Subcutaneous abdominal adipose tissue (tissue), 5 donors: ENCODE measurements around the gene KCNG3.
"Not testable (repeated sequence)": the region's sequence is repeated elsewhere in the genome, so short reads cannot be mapped to it uniquely, and the experiment has no call there.

ENCODE experiments used
- H3K27ac ChIP-seq: one replicate; pipeline ENCODE4 v1.7.0; 2013; ENCODE audit warnings: low read depth, mild to moderate bottlenecking, inconsistent platforms, low read length, moderate library complexity
- H3K27me3 ChIP-seq, 5 donors: one replicate each; pipeline ENCODE4 v1.7.0; 2013; ENCODE audit warnings: low read length in 5 of 5, inconsistent platforms in 1 of 5; ENCODE audit not compliant: control insufficient read depth in 5 of 5, insufficient read depth in 4 of 5
- H3K36me3 ChIP-seq, 5 donors: one replicate each; pipeline ENCODE4 v1.7.0; 2013; ENCODE audit warnings: low read length in 5 of 5; ENCODE audit not compliant: control insufficient read depth in 5 of 5, insufficient read depth in 5 of 5
- H3K4me1 ChIP-seq, 5 donors: one replicate each; pipeline ENCODE4 v1.7.0; 2013; ENCODE audit warnings: low read length in 5 of 5, mild to moderate bottlenecking in 3 of 5, moderate library complexity in 1 of 5; ENCODE audit not compliant: control insufficient read depth in 5 of 5, insufficient read depth in 5 of 5
- H3K4me3 ChIP-seq, 5 donors: one replicate each; pipeline ENCODE4 v1.7.0; 2013; ENCODE audit warnings: low read length in 5 of 5, low read depth in 1 of 5
- H3K9ac ChIP-seq, 5 donors: one replicate each; pipeline ENCODE4 v1.7.0; 2013; ENCODE audit warnings: low read length in 5 of 5, mild to moderate bottlenecking in 4 of 5, moderate library complexity in 3 of 5
- H3K9me3 ChIP-seq, 5 donors: one replicate each; pipeline ENCODE4 v1.7.0; 2013; ENCODE audit warnings: low read length in 5 of 5; ENCODE audit not compliant: control insufficient read depth in 5 of 5
- donor health status: healthy.
- donor health status: healthy.
- donor health status: healthy.
- donor health status: healthy.
- donor health status: healthy.

KCNG3 gene

DNA sequence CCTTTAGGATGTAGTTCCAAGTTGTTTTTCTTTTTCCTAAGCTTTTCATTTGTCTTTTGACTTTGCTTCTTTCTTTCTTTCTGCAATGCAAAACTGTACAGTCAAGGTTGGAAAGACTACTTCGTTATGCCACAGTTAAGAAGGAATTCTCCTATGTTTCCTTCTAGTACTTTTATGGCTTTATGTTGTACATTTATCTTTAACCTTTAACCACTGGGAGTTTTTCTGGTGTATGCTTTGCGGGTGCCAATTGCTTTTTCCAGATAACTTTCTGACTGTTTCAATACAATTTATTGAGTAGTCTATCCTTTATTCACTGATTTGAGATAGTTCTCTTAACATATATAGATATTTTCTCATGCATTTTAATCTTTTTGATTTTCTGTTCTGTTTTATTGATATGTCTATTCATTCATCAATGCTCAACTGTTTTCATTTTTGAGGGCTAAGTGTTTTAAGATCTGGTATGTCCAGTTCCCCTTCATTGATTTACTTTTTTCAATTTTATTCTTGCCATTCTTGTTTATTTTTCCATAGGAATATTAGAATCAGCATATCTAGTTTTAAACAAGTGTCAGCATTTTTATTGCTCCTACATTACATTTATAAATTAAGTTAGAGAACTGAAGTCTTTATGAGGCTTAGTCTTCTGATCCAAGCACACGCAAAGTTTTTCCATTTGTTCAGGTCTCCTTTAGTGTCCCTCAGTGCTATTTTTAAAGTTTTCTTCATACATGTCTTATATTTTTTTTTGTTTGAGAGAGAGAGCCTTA, 82.9 kb downstream of the KCNG3 start:
- no peak overlapping the region for H3K27ac ChIP-seq

DNA sequence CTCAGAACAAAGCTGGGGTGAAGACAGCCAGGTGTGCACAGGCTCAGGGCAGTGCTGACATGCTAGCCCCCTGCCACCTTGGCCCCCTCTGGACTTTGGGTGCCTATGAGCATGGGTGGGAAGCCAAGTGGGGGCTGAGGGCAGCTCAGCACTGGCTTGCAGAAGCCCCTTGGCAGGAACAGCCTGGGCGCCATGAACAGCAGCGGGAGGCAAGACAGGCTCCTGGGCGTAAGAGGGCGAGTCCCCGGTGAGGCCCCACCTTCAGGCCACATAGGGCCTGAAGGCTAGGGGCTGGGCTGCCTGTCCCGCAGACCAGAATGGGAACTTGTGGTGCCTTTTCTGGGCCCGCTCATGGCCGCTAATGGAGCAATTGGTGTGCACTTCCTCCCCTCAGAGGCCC, 85.8 kb downstream of the KCNG3 start:
- no peaks in the 10 kb centered on the region for H3K4me1 ChIP-seq
- no peak overlapping the region for H3K9ac ChIP-seq
- H3K36me3 ChIP-seq, result no peaks in the 10 kb centered on the region
- H3K27me3 ChIP-seq, result no peaks in the 10 kb centered on the region
- no peaks in the 10 kb centered on the region for H3K9me3 ChIP-seq
- H3K4me3 ChIP-seq, result no peak overlapping the region
- H3K27ac ChIP-seq, result no peak overlapping the region

More for the DNA sequence above, 82.9 kb downstream of the KCNG3 start:
- H3K36me3 ChIP-seq, result no peaks in the 10 kb centered on the region
- H3K9me3 ChIP-seq, result peaks cover 0 to 20% (median 12%) of the 10 kb centered on the region in 5 donors
- H3K9ac ChIP-seq, result no peak overlapping the region
- no peaks in the 10 kb centered on the region for H3K4me1 ChIP-seq
- H3K27me3 ChIP-seq, result no peaks in the 10 kb centered on the region
- H3K4me3 ChIP-seq, result no peak overlapping the region

DNA sequence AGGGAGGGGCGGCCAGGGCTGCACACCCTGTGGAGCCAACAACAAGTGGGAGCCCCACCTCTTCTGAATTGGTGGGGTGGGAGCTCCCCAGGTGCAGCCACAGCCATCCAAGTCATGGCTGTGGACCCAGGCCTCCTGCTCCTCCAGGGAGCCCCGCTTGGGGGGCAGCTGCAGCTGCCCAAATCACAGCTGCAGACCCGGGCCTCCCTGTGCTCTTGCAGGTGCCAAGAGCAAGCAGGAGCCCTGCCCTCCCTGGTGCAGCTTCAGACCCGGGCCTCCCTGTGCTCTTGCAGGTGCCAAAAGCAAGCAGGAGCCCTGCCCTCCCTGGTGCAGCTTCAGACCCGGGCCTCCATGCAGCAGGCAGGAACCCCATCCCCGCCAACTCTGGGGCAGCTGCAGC, 86.3 kb downstream of the KCNG3 start:
- Histone ChIP-seq H3K9ac (no peak overlapping the region), H3K9me3 (no peaks in the 10 kb centered on the region), H3K36me3 (no peaks in the 10 kb centered on the region), H3K27ac (no peak overlapping the region), H3K4me1 (no peaks in the 10 kb centered on the region), H3K27me3 (no peaks in the 10 kb centered on the region), H3K4me3 (no peak overlapping the region)

DNA sequence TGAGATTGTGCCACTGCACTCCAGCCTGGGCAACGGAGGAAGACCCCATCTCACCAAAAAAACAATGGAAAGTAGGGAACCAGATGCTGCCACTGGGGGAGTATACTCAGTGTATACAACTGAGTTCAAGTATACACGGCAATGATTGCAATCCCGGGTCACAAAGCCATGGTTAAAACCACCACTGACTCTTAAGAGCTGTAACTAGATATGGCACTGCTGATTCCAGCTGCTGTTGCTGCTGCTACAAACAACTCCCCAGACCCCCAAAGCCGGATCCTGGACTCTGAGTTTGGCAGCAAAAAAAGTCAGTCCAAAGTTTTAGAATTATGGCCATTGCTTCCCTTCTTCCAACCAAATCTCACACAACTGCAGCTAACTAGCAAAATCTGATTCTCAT, 89.1 kb downstream of the KCNG3 start:
- peaks cover 0 to 2% (median 0%) of the 10 kb centered on the region in 5 donors for H3K9me3 ChIP-seq
- no peaks in the 10 kb centered on the region for H3K36me3 ChIP-seq
- H3K9ac ChIP-seq, result no peak overlapping the region
- no peak overlapping the region for H3K27ac ChIP-seq
- H3K27me3 ChIP-seq, result no peaks in the 10 kb centered on the region
- H3K4me1 ChIP-seq, result no peaks in the 10 kb centered on the region
- H3K4me3 ChIP-seq, result no peak overlapping the region

DNA sequence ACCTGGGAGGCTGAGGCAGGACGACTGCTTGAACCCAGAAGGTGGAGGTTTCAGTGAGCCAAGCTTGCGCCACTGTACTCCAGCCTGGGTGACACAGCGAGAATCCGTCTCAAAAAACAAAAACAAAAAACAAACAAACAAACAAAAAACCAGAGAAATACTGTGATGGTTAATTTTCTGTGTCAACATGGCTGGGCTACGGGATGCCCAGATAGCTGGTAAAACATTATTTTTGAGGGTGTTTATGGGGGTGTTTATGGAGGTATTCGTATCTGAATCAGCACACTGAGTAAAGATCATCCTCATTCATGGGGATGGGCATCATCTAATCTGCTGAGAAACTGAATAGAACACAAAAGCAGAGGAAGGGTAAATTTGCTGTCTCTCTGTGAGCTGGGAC, 92.0 kb downstream of the KCNG3 start:
- Histone ChIP-seq H3K4me3 (no peak overlapping the region), H3K9ac (no peak overlapping the region), H3K4me1 (no peaks in the 10 kb centered on the region), H3K27ac (no peak overlapping the region), H3K36me3 (no peaks in the 10 kb centered on the region), H3K9me3 (peaks cover 0 to 2% (median 0%) of the 10 kb centered on the region in 5 donors), H3K27me3 (no peaks in the 10 kb centered on the region)

DNA sequence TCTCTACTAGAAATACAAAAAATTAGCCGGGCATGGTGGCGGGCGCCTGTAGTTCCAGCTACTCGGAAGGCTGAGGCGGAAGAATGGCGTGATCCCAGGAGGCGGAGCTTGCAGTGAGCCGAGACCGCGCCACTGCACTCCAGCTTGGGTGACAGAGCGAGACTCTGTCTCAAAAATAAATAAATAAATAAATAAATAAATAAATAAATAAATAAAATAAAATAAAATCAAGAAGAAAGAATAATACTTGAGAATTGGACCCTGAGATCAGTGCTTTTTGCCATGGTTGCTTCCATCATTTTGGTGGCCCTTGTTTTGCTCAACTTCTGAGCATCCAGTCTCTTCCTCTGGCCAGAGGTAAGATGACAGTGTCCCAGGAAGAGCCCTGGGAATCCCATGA, 95.7 kb downstream of the KCNG3 start:
- H3K36me3 ChIP-seq, H3K4me1 ChIP-seq, H3K27me3 ChIP-seq: not testable (repeated sequence)

DNA sequence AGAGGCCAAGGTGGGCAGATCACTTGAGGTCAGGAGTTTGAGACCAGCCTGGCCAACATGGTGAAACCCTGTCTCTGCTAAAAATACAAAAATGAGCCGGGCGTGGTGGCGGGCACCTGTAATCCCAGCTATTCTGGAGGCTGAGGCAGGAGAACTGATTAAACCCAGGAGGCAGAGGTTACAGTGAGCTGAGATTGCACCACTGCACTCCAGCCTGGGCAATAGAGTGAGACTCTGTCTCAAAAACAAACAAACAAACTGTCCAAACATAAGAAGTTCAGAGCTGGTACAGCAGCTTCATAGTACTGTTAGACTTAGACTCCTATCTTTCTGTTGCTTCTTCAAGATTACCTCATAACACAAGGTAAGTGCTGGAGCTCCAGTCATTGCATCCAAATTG, 100.5 kb downstream of the KCNG3 start:
- not testable (repeated sequence) for H3K9ac ChIP-seq, H3K36me3 ChIP-seq, H3K4me3 ChIP-seq, H3K27me3 ChIP-seq, H3K4me1 ChIP-seq, H3K27ac ChIP-seq, H3K9me3 ChIP-seq

More for the DNA sequence above, 95.7 kb downstream of the KCNG3 start:
- H3K27ac ChIP-seq, H3K4me3 ChIP-seq, H3K9ac ChIP-seq, H3K9me3 ChIP-seq: not testable (repeated sequence)

DNA sequence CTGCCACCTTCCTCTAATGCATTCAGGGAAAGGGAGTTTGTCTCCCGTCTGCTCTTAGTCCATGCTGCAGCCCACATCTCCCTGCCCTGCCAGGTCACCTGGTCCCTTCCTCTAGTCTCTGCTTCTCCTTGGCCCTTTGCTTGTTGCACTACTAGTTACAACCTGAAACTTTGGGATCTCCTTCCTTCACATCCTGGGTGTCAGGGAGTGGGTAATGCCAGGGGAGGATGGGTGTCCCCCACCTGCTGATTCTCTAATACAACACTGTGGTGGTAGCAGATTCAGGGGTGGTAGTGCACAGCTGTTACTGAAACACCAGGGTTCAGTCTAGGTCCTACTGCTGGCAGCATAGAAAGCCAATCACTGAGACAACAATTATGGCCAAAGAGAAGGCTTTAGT, 101.6 kb downstream of the KCNG3 start:
- H3K9ac ChIP-seq, result no peak overlapping the region
- H3K27me3 ChIP-seq, result peaks cover 0 to 4% (median 0%) of the 10 kb centered on the region in 5 donors
- peaks cover 0 to 2% (median 0%) of the 10 kb centered on the region in 5 donors for H3K9me3 ChIP-seq
- no peaks in the 10 kb centered on the region for H3K36me3 ChIP-seq
- no peak overlapping the region for H3K4me3 ChIP-seq
- no peaks in the 10 kb centered on the region for H3K4me1 ChIP-seq
- no peak overlapping the region for H3K27ac ChIP-seq
